Esophagus muscularis mucosa (tissue), 4 donors: Measurements from ENCODE around the gene CDON.

Experiments used
- CTCF ChIP-seq, 3 experiments: fragments of 200-600 bp in 2 of 3; fragments of 450-650 bp in 1 of 3; sonication (generic) in 2 of 3; IDR thresholded peaks; one replicate each; pipeline ENCODE4 v1.5.1; 2017 to 2019; ENCODE audit warnings: antibody characterized with exemption in 3 of 3, mild to moderate bottlenecking in 2 of 3, moderate library complexity in 1 of 3
- EP300 ChIP-seq: sonication (generic); formaldehyde crosslinking; IDR thresholded peaks from one replicate; pipeline ENCODE4 v1.6.1; 2017; ENCODE audit warnings: antibody characterized with exemption
- POLR2A ChIP-seq: fragments of 450-650 bp; IDR thresholded peaks from one replicate; pipeline ENCODE4 v1.6.1; 2017; ENCODE audit warnings: antibody characterized with exemption, moderate library complexity, mild to moderate bottlenecking, low read depth
- POLR2AphosphoS5 ChIP-seq, 2 donors: sonication (generic); formaldehyde crosslinking; IDR thresholded peaks; one replicate each; pipeline ENCODE4 v1.6.1; 2017; ENCODE audit warnings: antibody characterized with exemption in 2 of 2

GRCh38 chr11:125910226-125910849, 152.3 kb downstream of the CDON start:
- no peak for TF ChIP-seq POLR2A
- TF ChIP-seq CTCF (IDR thresholded peaks at IDR 0.05): no peak
- TF ChIP-seq POLR2AphosphoS5 (IDR thresholded peaks at IDR 0.05): no peak
- no peak for TF ChIP-seq EP300
